SK-N-MC (cell line): Measurements from ENCODE around the gene CADPS.

ENCODE experiments used
- DNase-seq: peaks from one replicate; pipeline ENCODE4 v3.0.0-alpha.2; 2011; ENCODE audit warnings: low read depth, low spot score
- H3K27ac ChIP-seq: fragments of 200-600 bp; sonication (generic); 2 replicates; pipeline ENCODE4 v1.5.1; 2016; ENCODE audit warnings: mixed run types
- H3K36me3 ChIP-seq: fragments of 200-600 bp; sonication (generic); 2 replicates; pipeline ENCODE4 v1.6.1; 2017; ENCODE audit warnings: antibody characterized with exemption, low read length, mixed read lengths; ENCODE audit not compliant: insufficient read depth
- H3K4me3 ChIP-seq: fragments of 200-600 bp; sonication (generic); 2 replicates; pipeline ENCODE4 v1.5.1; 2016
- H3K9ac ChIP-seq: fragments of 200-600 bp; sonication (generic); 2 replicates; pipeline ENCODE4 v1.8.0; 2017; ENCODE audit warnings: mixed run types, mixed read lengths; ENCODE audit not compliant: insufficient read length
- H3K9me3 ChIP-seq: fragments of 200-600 bp; sonication (generic); 2 replicates; pipeline ENCODE4 v1.6.1; 2017; ENCODE audit warnings: low read depth, mild to moderate bottlenecking, antibody characterized with exemption, low read length, moderate library complexity, mixed read lengths
- EZH2 ChIP-seq: fragments of 200-600 bp; sonication (generic); IDR thresholded peaks from one replicate; pipeline ENCODE4 v1.6.1; 2017; ENCODE audit warnings: antibody characterized with exemption
- FOXP2 ChIP-seq: optimal IDR thresholded peaks from 2 replicates; pipeline ENCODE3; 2011; ENCODE audit warnings: mild to moderate bottlenecking, moderate library complexity; ENCODE audit not compliant: insufficient read depth; ENCODE audit errors: extremely low read length, control extremely low read depth
- POLR2AphosphoS5 ChIP-seq: IDR thresholded peaks from 2 replicates; pipeline ENCODE4 v1.6.1; 2012; ENCODE audit warnings: mild to moderate bottlenecking, low read depth, low read length, borderline replicate concordance

Gene CADPS

DNA sequence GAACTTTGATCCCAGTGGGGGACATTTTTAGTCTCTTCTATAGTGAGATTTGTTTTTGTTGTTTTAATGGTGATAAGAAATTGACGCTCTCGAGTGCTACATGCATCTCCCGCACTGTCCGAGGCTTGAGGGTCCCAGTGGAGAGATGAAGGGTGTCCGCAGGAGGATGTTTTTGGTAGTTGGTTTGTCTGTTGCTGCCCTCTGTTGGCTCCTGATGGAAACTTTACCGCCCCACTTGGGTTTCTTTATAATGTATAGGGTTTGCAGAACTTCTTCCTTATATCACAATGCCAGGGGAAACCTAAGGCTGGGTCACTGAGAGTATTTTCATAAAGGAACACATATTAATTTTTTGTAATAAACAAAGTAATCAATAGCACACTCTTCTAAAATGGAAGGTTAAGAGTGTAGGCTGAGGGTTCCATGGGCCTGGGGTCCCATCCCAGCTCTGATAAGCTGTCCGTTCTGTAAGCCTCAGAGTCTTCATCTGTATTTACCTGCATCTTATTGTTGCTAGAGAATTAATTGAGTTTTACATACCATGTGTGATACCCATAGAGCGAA is 316.6 kb downstream of the CADPS start:
- no peak overlapping the region for H3K9ac ChIP-seq
- no peak overlapping the region for H3K27ac ChIP-seq
- H3K36me3 ChIP-seq = no peaks in the 10 kb centered on the region
- H3K9me3 ChIP-seq = no peaks in the 10 kb centered on the region
- no peak overlapping the region for H3K4me3 ChIP-seq
- DNase-seq = no peak
- TF ChIP-seq POLR2AphosphoS5 (no peak), EZH2 (no peak), FOXP2 (no peak)

GRCh38 chr3:62557983-62558382 is 317.2 kb downstream of the CADPS start:
- H3K9me3 ChIP-seq = no peaks in the 10 kb centered on the region
- DNase-seq = no peak
- no peak overlapping the region for H3K27ac ChIP-seq
- TF ChIP-seq FOXP2 = no peak
- TF ChIP-seq POLR2AphosphoS5 = no peak
- no peak for TF ChIP-seq EZH2
- no peak overlapping the region for H3K4me3 ChIP-seq
- no peak overlapping the region for H3K9ac ChIP-seq
- H3K36me3 ChIP-seq = no peaks in the 10 kb centered on the region

DNA sequence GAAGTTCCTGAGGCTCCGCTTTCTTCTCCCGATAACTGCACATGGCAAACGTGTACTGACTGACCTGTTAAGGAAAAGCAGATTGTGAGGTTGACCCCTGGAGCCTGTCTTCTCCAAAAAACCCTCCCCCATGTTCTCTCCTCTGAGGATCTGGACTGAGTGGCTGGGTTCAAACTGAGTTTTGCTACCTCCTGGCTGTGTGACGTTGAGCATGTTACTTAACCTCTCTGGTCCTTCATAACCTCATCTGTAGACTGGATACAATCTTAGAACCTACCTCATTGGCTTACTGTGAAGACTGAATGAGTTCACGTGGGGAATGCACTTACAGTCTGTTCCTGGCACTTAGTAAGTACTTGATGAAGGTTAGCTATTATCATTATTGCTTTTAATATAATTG is 317.8 kb downstream of the CADPS start:
- Histone ChIP-seq H3K36me3 (no peaks in the 10 kb centered on the region), H3K9me3 (no peaks in the 10 kb centered on the region), H3K4me3 (no peak overlapping the region), H3K9ac (no peak overlapping the region), H3K27ac (no peak overlapping the region)
- TF ChIP-seq FOXP2 = no peak
- TF ChIP-seq POLR2AphosphoS5 = no peak
- TF ChIP-seq EZH2 = no peak
- no peak for DNase-seq

- no peak overlapping the region for H3K4me3 ChIP-seq
- no peak for DNase-seq
- H3K36me3 ChIP-seq = no peaks in the 10 kb centered on the region
- H3K27ac ChIP-seq = no peak overlapping the region
- H3K9ac ChIP-seq = no peak overlapping the region
- H3K9me3 ChIP-seq = no peaks in the 10 kb centered on the region
- TF ChIP-seq POLR2AphosphoS5 (no peak), FOXP2 (no peak), EZH2 (no peak)
Observed at GRCh38 chr3:62556121-62556815, 318.9 kb downstream of the CADPS start.

DNA sequence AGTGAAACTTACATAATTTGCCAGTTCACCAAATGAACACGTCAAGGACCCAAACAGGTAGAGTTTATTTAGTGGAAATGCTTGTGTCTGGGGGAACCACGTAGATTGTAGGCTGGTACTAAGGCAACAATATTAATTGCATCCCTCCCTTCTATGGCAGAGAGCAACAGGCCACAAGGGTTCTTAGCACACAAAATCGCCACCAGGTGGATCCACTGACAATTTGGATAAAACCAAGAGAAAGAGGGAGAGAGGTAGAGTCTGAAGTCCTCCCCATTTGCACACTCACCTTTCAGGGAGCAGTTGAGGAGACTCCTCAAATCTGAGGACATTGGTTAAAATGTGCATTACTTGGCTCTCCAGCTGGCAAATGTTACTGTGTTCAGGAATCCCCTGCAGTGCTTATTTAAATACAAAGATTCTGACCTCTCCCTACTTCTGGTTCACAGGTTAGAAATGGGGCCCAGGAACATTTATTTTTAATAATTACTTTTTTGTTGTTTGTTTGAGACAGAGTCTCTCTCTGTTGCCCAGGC is 320.9 kb downstream of the CADPS start:
- Histone ChIP-seq H3K27ac (no peak overlapping the region), H3K9me3 (no peaks in the 10 kb centered on the region), H3K4me3 (no peak overlapping the region), H3K36me3 (no peaks in the 10 kb centered on the region), H3K9ac (no peak overlapping the region)
- DNase-seq = no peak
- TF ChIP-seq FOXP2 = no peak
- TF ChIP-seq EZH2 = no peak
- no peak for TF ChIP-seq POLR2AphosphoS5

DNA sequence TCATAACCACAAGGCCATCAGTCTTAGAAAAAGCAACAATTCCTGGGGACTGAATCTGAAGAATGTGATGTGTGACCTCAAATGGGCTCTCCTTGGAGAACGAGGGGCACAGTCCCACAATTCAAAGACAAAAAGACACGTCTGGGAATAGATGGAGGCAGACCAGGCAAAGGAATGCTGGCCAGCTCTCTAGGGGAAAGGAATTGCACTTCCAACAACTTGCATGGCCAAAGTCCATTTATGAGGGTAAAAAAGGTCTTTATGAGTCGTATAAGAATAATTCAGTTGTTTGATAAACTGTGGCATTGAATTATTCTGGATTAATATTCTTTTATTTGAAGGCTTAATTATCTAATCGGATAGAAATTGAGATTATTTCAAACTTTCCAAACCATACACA is 321.4 kb downstream of the CADPS start:
- Histone ChIP-seq H3K9me3 (no peaks in the 10 kb centered on the region), H3K9ac (no peak overlapping the region)

DNA sequence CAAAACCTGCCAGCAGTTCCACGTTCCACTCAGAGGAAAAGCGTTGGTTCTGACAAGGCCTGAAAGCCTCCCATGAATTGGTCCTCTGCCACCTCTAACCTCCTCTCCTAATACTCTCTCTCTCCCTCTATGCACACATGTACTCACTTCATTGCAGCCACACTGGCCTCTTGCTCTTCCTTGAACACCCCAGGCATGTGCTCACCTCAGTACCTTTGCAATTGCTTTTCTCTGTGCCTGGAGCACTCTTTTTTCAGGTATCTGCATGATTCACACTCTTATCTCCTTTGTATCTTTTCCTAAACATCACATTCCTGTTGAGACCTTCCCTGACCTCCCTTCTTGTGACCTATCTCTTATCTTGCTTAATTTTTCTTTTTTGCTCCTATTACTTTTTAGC is 323.7 kb downstream of the CADPS start:
- no peak for DNase-seq
- Histone ChIP-seq H3K27ac (no peak overlapping the region), H3K4me3 (no peak overlapping the region), H3K9me3 (no peaks in the 10 kb centered on the region), H3K9ac (no peak overlapping the region), H3K36me3 (no peaks in the 10 kb centered on the region)
- no peak for TF ChIP-seq EZH2
- TF ChIP-seq FOXP2 = no peak

More for the DNA sequence above, 321.4 kb downstream of the CADPS start:
- DNase-seq = no peak
- no peak for TF ChIP-seq EZH2
- no peak for TF ChIP-seq POLR2AphosphoS5
- TF ChIP-seq FOXP2 = no peak
- H3K27ac ChIP-seq = no peak overlapping the region
- no peak overlapping the region for H3K4me3 ChIP-seq
- no peaks in the 10 kb centered on the region for H3K36me3 ChIP-seq

DNA sequence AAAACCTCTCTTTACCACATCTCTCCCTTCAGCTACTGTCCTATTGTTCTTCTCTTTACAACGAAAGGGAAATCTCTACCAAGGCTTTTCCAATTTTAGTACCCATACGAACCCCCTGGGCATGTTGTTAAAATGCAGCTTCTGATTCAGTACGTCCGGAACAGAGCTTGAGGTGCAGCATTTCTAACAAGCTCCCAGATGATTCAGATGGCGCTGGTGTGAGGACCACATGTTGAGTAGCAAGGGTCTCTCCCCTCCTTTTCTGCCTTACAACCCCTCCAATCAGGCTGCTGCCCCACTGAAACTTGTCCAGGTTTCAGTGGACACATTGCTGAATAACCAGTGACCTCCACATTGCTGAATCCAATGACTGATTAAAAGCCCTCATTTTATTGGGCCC is 324.8 kb downstream of the CADPS start:
- DNase-seq = no peak
- no peaks in the 10 kb centered on the region for H3K36me3 ChIP-seq
- H3K4me3 ChIP-seq = no peak overlapping the region
- TF ChIP-seq POLR2AphosphoS5 (no peak), FOXP2 (no peak), EZH2 (no peak)
- H3K9ac ChIP-seq = no peak overlapping the region
- no peak overlapping the region for H3K27ac ChIP-seq
- H3K9me3 ChIP-seq = no peaks in the 10 kb centered on the region
